ENCODE results near the gene KNTC1. TPM values are rescaled to one million over a fixed set of nuclear protein-coding genes. Genes with fewer than 3 reads are reported as not detected.

KNTC1 gene
- total RNA-seq, 1 donor from 2014 or later = 61.2 TPM

GRCh38 chr12:122596838-122597237 lies 69.8 kb downstream of the KNTC1 start:
- no peak for TF ChIP-seq CTCF (conservative IDR thresholded peaks at IDR 0.05; ENCODE audit: low read depth, low read length)
- no peak for DNase-seq (ENCODE audit: low read depth)
- no peak overlapping the region for H3K4me3 ChIP-seq (ENCODE audit: low read depth, low read length)

- no peak for TF ChIP-seq CTCF (conservative IDR thresholded peaks at IDR 0.05; ENCODE audit: low read depth, low read length)
- no peak overlapping the region for H3K4me3 ChIP-seq (ENCODE audit: low read depth, low read length)
- DNase-seq (ENCODE audit: low read depth) = no peak
Measured at GRCh38 chr12:122602456-122602855, 75.4 kb downstream of the KNTC1 start.

GRCh38 chr12:122604993-122605392 lies 77.9 kb downstream of the KNTC1 start:
- TF ChIP-seq CTCF (conservative IDR thresholded peaks at IDR 0.05; ENCODE audit: low read depth, low read length) = no peak
- DNase-seq (ENCODE audit: low read depth) = no peak
- no peak overlapping the region for H3K4me3 ChIP-seq (ENCODE audit: low read depth, low read length)

- TF ChIP-seq CTCF (conservative IDR thresholded peaks at IDR 0.05; ENCODE audit: low read depth, low read length) = no peak
- H3K4me3 ChIP-seq (ENCODE audit: low read depth, low read length) = no peak overlapping the region
- DNase-seq (ENCODE audit: low read depth) = no peak
Measured at GRCh38 chr12:122609732-122610131, 82.7 kb downstream of the KNTC1 start.

GRCh38 chr12:122610207-122610606 lies 83.2 kb downstream of the KNTC1 start:
- no peak for TF ChIP-seq CTCF (conservative IDR thresholded peaks at IDR 0.05; ENCODE audit: low read depth, low read length)
- H3K4me3 ChIP-seq (ENCODE audit: low read depth, low read length) = no peak overlapping the region
- DNase-seq (ENCODE audit: low read depth) = no peak

GRCh38 chr12:122610911-122611310 lies 83.9 kb downstream of the KNTC1 start:
- H3K4me3 ChIP-seq (ENCODE audit: low read depth, low read length) = no peak overlapping the region

More at GRCh38 chr12:122610911-122611310, 83.9 kb downstream of the KNTC1 start:
- no peak for TF ChIP-seq CTCF (conservative IDR thresholded peaks at IDR 0.05; ENCODE audit: low read depth, low read length)
- DNase-seq (ENCODE audit: low read depth) = peak; percentile 4
